Measurements from ENCODE around the gene SLC2A10.

DNA sequence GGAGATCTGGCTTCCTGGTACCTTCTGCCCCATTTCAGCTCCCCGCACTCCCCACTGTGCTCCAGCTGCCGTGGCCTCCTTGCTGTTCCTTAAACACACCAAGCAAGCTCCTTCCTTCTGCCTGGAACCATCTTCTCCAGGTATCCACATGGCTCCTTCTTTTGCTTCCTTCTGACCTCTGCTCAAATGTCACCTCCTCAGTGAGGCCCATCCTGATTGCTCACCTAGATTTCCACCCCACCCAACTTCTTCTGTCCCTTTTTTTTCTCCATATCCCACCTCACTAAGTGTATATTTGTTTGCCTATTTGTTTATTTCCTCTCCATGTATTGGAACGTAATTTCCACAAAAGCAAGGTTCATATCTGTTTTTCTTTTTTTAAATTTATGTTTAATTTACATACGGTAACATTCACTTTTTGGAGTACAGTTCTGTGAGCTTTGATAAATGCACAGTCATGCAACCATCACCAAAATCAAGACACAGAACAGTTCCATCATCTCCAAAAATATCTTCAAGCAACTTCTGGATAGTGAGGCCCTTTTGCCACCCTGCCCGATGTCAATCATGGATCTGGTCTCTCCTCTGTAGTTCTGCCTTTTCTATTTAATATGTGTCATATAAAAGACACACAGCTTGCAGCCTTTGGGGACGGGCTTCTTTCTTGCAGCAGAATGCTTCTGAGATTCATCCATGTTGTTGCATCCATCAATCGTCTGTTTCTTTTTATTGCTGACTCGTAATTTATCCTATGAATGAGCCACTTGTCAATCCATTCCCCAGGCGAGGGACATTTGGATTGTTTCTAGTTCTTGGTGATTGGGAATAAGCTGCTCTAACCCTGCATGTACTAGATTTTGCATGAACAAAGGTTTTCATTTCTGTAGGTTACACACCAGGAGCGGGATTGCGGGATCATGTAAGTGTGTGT lies 46.3 kb downstream of the SLC2A10 start:
- TF ChIP-seq GATA2 (IDR thresholded peaks at IDR 0.05; ENCODE audit: low read depth, low read length) = no peak
- TF ChIP-seq GATA3 (IDR thresholded peaks at IDR 0.05; ENCODE audit: low read depth, low read length) = no peak

Measured in SH-SY5Y (cell line).